ENCODE results near the gene DYNC1LI1.
A peak's percentile ranks its signal among the peaks of the same experiment; 100 is the strongest.
"Not testable (repeated sequence)": the region's sequence is repeated elsewhere in the genome, so short reads cannot be mapped to it uniquely, and the experiment has no call there.

The DYNC1LI1 gene

DNA sequence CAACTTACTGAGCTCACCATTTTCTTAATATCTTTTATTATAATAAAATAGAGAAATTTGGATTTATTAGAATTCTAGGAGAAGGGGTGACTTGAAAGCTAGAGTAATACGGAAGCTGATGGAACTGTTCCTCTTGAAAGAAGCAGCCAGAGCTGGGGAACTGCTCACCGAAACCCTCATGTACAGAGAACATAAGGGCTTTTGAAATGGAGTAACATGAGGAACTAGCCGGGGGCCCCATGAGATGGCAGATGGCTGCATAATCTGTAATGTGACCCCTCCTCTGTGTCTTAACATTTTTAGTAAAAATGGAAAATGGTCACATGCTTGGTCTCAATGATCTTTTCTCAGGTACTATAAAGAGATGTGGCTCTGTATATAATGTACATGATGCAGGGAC, 15.7 kb upstream of the DYNC1LI1 start:
- H3K4me2 ChIP-seq: no peak overlapping the region
- H4K20me1 ChIP-seq: no peaks in the 10 kb centered on the region
- H3K9ac ChIP-seq: no peak overlapping the region
- H3K4me3 ChIP-seq: no peak overlapping the region
- H3K9me3 ChIP-seq: no peaks in the 10 kb centered on the region
- H3K4me1 ChIP-seq: no peaks in the 10 kb centered on the region
- H3K27ac ChIP-seq: no peak overlapping the region
- H3K27me3 ChIP-seq: no peaks in the 10 kb centered on the region
- no peaks in the 10 kb centered on the region for H3K36me3 ChIP-seq
- no peak for TF ChIP-seq Cebpa-rat (IDR thresholded peaks at IDR 0.05)

DNA sequence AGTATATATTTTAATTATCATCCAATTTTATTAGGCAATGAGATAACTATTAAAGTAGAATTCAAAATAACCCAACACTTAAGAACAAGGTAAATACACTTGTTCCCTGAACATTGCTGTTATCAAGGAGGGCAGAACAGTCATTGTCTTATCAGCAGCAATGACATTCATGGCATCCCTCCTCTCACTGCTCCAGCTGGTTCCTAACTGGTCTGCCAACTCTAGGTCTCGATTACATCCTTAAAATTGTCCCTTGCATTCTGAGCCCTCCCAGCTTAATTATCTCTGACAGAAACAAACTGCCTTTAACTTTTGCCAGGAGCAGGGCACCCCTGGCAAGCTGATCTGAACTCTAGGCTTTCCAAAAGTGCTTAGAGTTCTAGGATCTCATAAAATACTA, 14.0 kb upstream of the DYNC1LI1 start:
- Histone ChIP-seq H3K4me2 (no peak overlapping the region), H3K36me3 (no peaks in the 10 kb centered on the region), H3K4me1 (no peaks in the 10 kb centered on the region), H3K4me3 (no peak overlapping the region), H3K27me3 (no peaks in the 10 kb centered on the region), H3K9ac (no peak overlapping the region), H4K20me1 (no peaks in the 10 kb centered on the region), H3K9me3 (0 out of 2 replicates have a peak, but pooled peaks cover 1% of the 10 kb centered on the region), H3K27ac (no peak overlapping the region)
- TF ChIP-seq Cebpa-rat (IDR thresholded peaks at IDR 0.05): no peak

DNA sequence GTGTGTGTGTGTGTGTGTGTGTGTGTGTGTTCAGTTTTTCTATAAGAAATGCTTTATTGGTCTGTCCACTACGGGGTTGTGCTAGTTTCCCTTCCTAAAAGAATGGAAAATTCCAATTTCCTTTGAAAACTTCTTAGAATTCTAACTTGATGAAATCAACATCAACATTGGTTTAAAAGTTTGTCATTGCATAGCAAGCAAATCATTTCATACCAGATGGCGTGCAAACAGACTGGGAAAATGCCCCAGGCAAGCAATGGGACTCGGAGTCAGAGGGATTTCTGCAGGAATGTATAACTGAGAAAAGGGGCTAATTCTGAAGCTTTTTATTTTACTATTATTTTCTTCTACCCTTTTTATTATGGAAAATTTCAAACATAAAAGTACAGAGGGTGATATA, 13.1 kb upstream of the DYNC1LI1 start:
- Histone ChIP-seq H3K9me3 (peaks cover 10% of the 10 kb centered on the region; the same call in 1 of the 2 replicates), H3K27ac (no peak overlapping the region), H3K4me2 (no peak overlapping the region), H3K27me3 (no peaks in the 10 kb centered on the region), H3K9ac (no peak overlapping the region), H3K36me3 (no peaks in the 10 kb centered on the region), H4K20me1 (no peaks in the 10 kb centered on the region), H3K4me3 (no peak overlapping the region), H3K4me1 (no peaks in the 10 kb centered on the region)
- no peak for TF ChIP-seq Cebpa-rat (IDR thresholded peaks at IDR 0.05)

DNA sequence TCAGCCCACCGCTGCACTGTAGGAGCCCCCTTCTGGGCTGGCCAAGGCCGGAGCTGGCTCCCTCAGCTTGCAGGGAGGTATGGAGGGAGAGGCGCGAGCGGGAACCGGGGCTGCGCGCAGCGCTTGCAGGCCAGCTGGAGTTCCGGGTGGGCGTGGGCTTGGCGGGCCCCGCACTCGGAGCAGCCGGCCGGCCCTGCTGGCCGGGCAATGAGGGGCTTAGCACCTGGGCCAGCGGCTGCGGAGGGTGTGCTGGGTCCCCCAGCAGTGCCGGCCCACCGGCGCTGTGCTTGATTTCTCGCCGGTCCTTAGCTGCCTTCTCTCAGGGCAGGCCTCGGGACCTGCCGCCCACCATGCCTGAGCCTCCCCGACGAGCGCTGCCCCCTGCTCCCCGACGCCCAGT, 8.0 kb upstream of the DYNC1LI1 start:
- not testable (repeated sequence) for H3K4me3 ChIP-seq, H3K9ac ChIP-seq, H3K27ac ChIP-seq, H3K4me2 ChIP-seq, H3K4me1 ChIP-seq, H3K27me3 ChIP-seq, H4K20me1 ChIP-seq, H3K36me3 ChIP-seq
- peaks cover 13% of the 10 kb centered on the region; the same call in 1 of the 2 replicates for H3K9me3 ChIP-seq

DNA sequence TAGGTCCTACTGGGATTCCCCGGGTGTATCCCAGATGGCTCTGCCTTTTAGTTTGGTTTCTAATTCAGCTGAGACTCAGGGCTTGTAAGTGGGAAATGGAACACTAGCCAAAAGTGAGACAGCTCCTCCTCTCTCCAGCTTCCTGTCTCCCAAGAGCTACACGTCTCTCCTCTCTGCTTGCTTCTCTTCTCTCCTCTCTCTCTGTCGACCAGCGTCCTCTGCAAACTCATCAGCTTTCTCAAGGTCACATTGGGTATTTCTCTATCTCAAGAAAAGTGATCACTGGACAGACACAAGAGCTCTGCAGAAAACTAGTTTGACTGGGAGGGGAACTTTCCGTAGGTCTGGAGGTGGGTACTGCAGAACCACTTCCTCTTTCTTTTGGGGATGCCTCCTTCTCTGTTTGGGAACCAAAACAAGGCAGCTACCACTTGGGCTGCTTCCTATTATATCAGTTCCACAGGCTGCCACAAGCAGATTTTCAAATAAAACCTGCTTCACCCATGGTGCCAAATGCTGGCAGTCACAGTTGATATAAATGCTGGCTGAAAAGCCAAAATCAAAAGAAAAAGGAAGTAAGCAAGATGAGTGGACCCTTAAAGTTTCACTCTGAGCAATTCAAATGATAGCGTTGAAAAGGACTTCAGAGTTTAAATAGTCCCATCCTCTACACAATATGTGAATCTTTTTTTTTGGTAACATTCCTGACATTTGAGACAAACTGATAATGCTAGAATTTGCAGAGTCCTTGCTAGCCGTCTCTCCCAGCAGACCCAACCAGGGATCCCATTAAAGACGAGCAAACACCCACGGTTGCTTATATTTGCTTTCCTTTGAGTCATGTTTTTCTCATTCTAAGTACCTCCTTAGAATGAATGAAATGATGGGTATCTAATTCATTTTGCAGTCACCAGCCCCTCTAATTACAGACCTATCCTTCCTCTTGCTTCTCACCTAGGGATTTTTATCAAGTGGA, 7.2 kb upstream of the DYNC1LI1 start:
- H3K27ac ChIP-seq: no peak overlapping the region
- H3K36me3 ChIP-seq: no peaks in the 10 kb centered on the region
- peaks cover 10% of the 10 kb centered on the region; the same call in 1 of the 2 replicates for H3K4me1 ChIP-seq
- peak overlapping the region; percentile 7; the same call in 1 of the 2 replicates for H3K4me2 ChIP-seq
- no peaks in the 10 kb centered on the region for H3K27me3 ChIP-seq
- H4K20me1 ChIP-seq: no peaks in the 10 kb centered on the region
- peaks cover 13% of the 10 kb centered on the region; the same call in 1 of the 2 replicates for H3K9me3 ChIP-seq
- H3K4me3 ChIP-seq: no peak overlapping the region
- TF ChIP-seq Cebpa-rat (IDR thresholded peaks at IDR 0.05): no peak
- no peak overlapping the region for H3K9ac ChIP-seq

DNA sequence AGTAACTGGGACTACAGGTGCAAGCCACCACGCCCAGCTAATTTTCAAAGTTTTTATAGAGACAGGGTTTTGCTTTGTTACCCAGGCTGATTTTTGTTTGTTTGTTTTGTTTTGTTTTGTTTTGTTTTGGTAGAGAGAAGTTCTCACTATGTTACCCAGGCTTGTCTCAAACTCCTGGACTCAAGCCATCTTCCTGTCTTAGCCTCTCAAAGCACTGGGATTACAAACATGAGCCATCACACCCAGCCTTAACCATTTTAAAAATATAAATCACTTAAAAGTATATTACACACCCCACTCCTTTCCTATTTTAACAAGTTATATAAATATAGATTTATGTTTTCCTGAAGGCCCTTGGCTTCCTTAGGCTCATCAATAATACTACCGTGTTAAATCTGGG, 6.5 kb upstream of the DYNC1LI1 start:
- no peak overlapping the region for H3K4me3 ChIP-seq
- H4K20me1 ChIP-seq: no peaks in the 10 kb centered on the region
- peaks cover 13% of the 10 kb centered on the region; the same call in 1 of the 2 replicates for H3K9me3 ChIP-seq
- H3K4me2 ChIP-seq: no peak overlapping the region
- no peak overlapping the region for H3K9ac ChIP-seq
- peaks cover 10% of the 10 kb centered on the region for H3K4me1 ChIP-seq
- no peaks in the 10 kb centered on the region for H3K27me3 ChIP-seq
- no peak overlapping the region for H3K27ac ChIP-seq
- no peaks in the 10 kb centered on the region for H3K36me3 ChIP-seq
- no peak for TF ChIP-seq Cebpa-rat (IDR thresholded peaks at IDR 0.05)

DNA sequence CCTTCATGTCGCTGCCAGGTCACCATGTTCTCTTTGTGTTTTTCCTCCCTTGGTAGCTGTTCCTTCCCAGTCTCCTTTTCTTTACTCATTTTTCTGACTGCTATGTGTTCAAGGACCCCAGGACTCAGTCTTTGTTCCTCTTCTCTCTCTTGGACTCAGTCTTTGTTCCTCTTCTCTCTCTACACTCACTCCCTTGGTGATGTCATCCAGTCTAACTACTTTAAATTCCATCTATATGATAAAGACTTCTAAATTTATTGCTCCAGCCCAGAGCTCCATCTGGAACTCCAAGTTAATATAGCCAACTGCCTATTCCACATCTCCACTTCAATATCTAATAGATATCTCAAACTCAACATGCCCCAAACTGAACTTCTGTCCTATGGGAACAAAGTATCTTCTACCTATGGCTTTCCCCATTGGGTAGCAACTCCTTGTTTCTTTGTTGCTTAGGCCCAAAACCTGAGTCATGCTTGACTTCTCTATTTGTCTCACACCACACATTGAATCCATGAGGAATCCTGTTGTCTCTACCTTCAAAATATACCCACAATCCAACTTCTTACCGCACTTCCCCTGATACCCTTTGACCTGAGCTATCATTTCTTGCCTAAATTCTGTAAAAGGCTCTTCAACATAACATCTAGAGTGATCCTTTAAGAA, 4.9 kb upstream of the DYNC1LI1 start:
- Histone ChIP-seq H3K27me3 (no peaks in the 10 kb centered on the region), H3K36me3 (no peaks in the 10 kb centered on the region), H4K20me1 (no peaks in the 10 kb centered on the region), H3K4me3 (no peak overlapping the region), H3K27ac (no peak overlapping the region), H3K9ac (no peak overlapping the region), H3K9me3 (peaks cover 13% of the 10 kb centered on the region; the same call in 1 of the 2 replicates), H3K4me2 (no peak overlapping the region), H3K4me1 (peaks cover 21% of the 10 kb centered on the region)
- no peak for TF ChIP-seq Cebpa-rat (IDR thresholded peaks at IDR 0.05)

DNA sequence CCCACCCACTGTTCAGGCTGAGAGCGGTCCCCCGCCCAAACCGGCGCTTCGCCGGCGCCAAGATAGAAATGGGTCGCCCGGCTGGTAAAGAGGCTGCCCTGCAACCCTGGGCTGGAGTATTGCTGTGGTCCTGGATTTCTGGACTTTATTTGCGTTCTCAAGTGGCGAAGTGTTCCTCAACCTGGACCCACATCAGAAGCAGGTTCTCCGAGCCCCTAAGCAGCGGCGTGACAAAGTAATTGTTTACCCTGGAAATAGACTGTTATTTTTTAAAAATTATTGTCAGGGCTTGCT, 481 bp upstream of the DYNC1LI1 start:
- Histone ChIP-seq H3K9ac (peak overlapping the region; percentile 98), H4K20me1 (peaks cover 37% of the 10 kb centered on the region), H3K4me1 (peaks cover 32% of the 10 kb centered on the region), H3K27me3 (no peaks in the 10 kb centered on the region), H3K27ac (peak overlapping the region; percentile 96), H3K36me3 (peaks cover 14% of the 10 kb centered on the region), H3K4me3 (peak overlapping the region; percentile 96), H3K4me2 (peak overlapping the region; percentile 94), H3K9me3 (no peaks in the 10 kb centered on the region)
- TF ChIP-seq Cebpa-rat (IDR thresholded peaks at IDR 0.05): no peak

DNA sequence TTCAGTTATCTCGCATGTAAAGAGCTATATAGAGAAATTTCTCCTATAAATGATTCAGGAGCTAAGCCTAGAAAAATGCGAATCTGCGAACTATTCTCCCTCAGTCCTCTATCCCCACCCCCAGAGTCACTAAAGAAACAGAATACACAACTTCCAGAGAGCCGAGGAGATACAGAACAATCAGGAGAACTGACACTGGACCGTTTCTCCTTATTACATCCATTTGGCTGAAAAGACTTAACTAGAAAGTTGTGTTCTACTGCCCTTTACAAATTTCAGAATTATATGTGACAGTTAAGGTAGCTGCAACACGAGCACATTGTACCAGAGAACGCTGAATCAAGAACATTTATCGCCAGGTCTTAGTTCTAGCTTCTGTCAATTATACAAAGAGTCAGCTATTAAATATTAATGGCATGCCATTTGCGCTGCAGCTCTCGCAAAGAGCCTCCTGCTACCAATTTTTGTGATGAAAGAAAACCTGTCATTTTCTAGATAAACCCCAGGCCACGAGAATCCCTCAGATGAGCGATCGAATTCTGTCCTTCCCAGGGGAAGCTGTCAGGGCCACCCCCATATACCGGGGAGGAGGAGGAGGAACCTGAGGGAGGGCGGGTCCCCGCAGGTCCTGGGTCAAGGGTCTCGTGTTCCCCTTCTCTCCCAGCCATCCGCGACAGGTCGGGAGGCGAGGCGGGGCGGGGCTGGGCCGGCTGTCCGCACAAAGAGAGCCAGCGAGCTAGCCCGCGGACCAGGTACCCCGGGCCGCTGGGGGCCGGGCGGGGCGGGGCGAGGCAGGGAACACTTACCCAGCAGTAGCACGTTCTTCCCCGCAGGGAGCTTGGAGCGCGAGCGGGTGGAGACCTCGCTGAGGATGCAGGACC, 878 bp downstream of the DYNC1LI1 start:
- H3K27me3 ChIP-seq: no peaks in the 10 kb centered on the region
- no peaks in the 10 kb centered on the region for H3K9me3 ChIP-seq
- H3K27ac ChIP-seq: peak overlapping the region; percentile 96
- peaks cover 32% of the 10 kb centered on the region for H3K4me1 ChIP-seq
- peaks cover 47% of the 10 kb centered on the region for H4K20me1 ChIP-seq
- peak overlapping the region; percentile 96 for H3K4me3 ChIP-seq
- no peak for TF ChIP-seq Cebpa-rat (IDR thresholded peaks at IDR 0.05)
- H3K9ac ChIP-seq: peak overlapping the region; percentile 98
- peaks cover 23% of the 10 kb centered on the region for H3K36me3 ChIP-seq
- H3K4me2 ChIP-seq: peak overlapping the region; percentile 89

All from BLaER1 (cell line).